OCI-LY3 (cell line): ENCODE measurements around the gene CAMSAP2.

Experiments
- EZH2phosphoT487 ChIP-seq: fragments of 200-600 bp; shearing (Covaris generic); IDR thresholded peaks from 2 replicates; pipeline ENCODE4 v1.6.1; 2018; ENCODE audit warnings: antibody characterized with exemption, mixed run types, low read depth
- TF ChIP-seq, protein P1 (sequence below): fragments of 200-600, 300-600 bp; sonication (generic); IDR thresholded peaks from 2 replicates; pipeline ENCODE4 v1.5.1; 2014; ENCODE audit warnings: antibody characterized with exemption, low read length, low read depth

DNA sequence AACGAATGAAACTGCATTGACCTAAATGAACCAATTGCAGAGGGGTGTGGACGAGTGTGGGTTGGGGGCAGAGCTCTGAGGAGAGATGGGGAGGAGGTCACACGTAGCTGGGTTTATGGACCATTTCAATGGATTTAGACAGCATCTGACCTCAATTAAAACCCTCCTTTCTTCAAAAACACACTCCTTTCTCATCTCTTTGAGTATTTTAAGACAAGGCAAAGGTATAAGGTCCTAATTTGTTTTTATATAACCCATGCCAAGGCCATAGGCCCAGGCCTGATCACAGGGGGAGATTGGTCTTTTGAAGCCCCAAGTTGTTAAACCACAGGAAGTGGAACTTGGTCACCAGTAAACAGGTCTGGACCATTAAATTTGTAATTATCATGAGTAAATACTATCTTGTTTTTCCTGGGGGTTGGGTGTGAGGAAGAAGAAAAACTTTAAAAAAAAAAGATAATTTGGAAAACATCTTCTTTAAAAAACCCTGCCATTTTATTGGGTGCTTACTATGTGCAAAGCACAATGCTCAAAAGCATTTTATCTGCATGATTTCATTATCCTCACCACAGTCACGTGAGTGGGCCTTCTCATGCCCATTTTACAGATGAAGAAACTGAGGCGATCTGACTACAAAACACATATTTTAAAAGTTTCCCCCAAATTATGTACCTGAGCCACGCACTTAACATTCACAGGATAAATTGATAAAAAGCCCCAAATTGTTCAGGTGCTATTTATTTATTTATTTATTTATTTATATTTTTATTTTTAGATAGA is 147.1 kb downstream of the CAMSAP2 start:
- TF ChIP-seq, protein P1, sequence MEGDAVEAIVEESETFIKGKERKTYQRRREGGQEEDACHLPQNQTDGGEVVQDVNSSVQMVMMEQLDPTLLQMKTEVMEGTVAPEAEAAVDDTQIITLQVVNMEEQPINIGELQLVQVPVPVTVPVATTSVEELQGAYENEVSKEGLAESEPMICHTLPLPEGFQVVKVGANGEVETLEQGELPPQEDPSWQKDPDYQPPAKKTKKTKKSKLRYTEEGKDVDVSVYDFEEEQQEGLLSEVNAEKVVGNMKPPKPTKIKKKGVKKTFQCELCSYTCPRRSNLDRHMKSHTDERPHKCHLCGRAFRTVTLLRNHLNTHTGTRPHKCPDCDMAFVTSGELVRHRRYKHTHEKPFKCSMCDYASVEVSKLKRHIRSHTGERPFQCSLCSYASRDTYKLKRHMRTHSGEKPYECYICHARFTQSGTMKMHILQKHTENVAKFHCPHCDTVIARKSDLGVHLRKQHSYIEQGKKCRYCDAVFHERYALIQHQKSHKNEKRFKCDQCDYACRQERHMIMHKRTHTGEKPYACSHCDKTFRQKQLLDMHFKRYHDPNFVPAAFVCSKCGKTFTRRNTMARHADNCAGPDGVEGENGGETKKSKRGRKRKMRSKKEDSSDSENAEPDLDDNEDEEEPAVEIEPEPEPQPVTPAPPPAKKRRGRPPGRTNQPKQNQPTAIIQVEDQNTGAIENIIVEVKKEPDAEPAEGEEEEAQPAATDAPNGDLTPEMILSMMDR = no peak
- no peak for TF ChIP-seq EZH2phosphoT487
